GM23248 (cell line): Measurements from ENCODE around the gene ANKRD27. TPM values are rescaled to one million over a fixed set of nuclear protein-coding genes. Genes with fewer than 3 reads are reported as not detected.

ENCODE experiments used
- DNase-seq: peaks from one replicate; pipeline ENCODE4 v3.0.0-alpha.2; 2015
- H2AFZ ChIP-seq: fragments of 200-600 bp; sonication (generic); 2 replicates; pipeline ENCODE4 v1.6.1; 2016; ENCODE audit warnings: antibody characterized with exemption
- H3F3A ChIP-seq: fragments of 200-600 bp; sonication (generic); 2 replicates; pipeline ENCODE4 v1.6.1; 2016; ENCODE audit warnings: mild to moderate bottlenecking, antibody characterized with exemption, mixed run types; ENCODE audit not compliant: insufficient read depth
- H3K27ac ChIP-seq: fragments of 200-600 bp; sonication (generic); 2 replicates; pipeline ENCODE4 v1.5.1; 2016; ENCODE audit warnings: mild to moderate bottlenecking
- H3K27me3 ChIP-seq: fragments of 200-600 bp; sonication (generic); replicated peaks from 2 replicates; pipeline ENCODE4 v1.6.1; 2016; ENCODE audit warnings: mild to moderate bottlenecking; ENCODE audit not compliant: insufficient read depth
- H3K36me3 ChIP-seq: fragments of 200-600 bp; sonication (generic); 2 replicates; pipeline ENCODE4 v1.6.1; 2016; ENCODE audit warnings: low read depth, mild to moderate bottlenecking
- H3K4me1 ChIP-seq: fragments of 200-600 bp; sonication (generic); 2 replicates; pipeline ENCODE4 v1.6.1; 2016; ENCODE audit warnings: mild to moderate bottlenecking; ENCODE audit not compliant: insufficient read depth
- H3K4me2 ChIP-seq: fragments of 200-600 bp; sonication (generic); one replicate; pipeline ENCODE4 v1.6.1; 2016; ENCODE audit warnings: mild to moderate bottlenecking; ENCODE audit not compliant: unreplicated experiment
- H3K4me3 ChIP-seq: fragments of 200-600 bp; sonication (generic); 2 replicates; pipeline ENCODE4 v1.5.1; 2016; ENCODE audit warnings: mild to moderate bottlenecking
- H3K79me2 ChIP-seq: fragments of 200-600 bp; sonication (generic); 2 replicates; pipeline ENCODE4 v1.6.1; 2016; ENCODE audit warnings: mild to moderate bottlenecking; ENCODE audit not compliant: insufficient read depth
- H3K9ac ChIP-seq: fragments of 200-600 bp; sonication (generic); 2 replicates; pipeline ENCODE4 v1.6.1; 2016; ENCODE audit warnings: mild to moderate bottlenecking
- H3K9me2 ChIP-seq: fragments of 200-600 bp; sonication (generic); 2 replicates; pipeline ENCODE4 v1.6.1; 2016; ENCODE audit warnings: mixed run types, mild to moderate bottlenecking, moderate library complexity; ENCODE audit not compliant: insufficient read depth
- H3K9me3 ChIP-seq: fragments of 200-600 bp; sonication (generic); one replicate; pipeline ENCODE4 v1.6.1; 2017; ENCODE audit warnings: low read depth
- H4K20me1 ChIP-seq: fragments of 200-600 bp; sonication (generic); 2 replicates; pipeline ENCODE4 v1.6.0; 2016; ENCODE audit not compliant: insufficient read depth
- EZH2 ChIP-seq: fragments of 200-600 bp; sonication (generic); IDR thresholded peaks from 2 replicates; pipeline ENCODE4 v1.6.1; 2018; ENCODE audit warnings: antibody characterized with exemption, mild to moderate bottlenecking; ENCODE audit not compliant: insufficient read depth, poor library complexity, severe bottlenecking
- EZH2phosphoT487 ChIP-seq: fragments of 200-600 bp; sonication (generic); IDR thresholded peaks from 2 replicates; pipeline ENCODE4 v1.6.1; 2018; ENCODE audit warnings: antibody characterized with exemption, moderate library complexity, mild to moderate bottlenecking, low read depth; ENCODE audit not compliant: insufficient read depth
- WGBS, 2 experiments: methylation state at CpG; one replicate each; pipeline ENCODE4 v1.1.6; 2015 to 2017; ENCODE audit warnings: low lambda C conversion rate in 2 of 2, low coverage in 1 of 2; ENCODE audit errors: missing lambda C conversion rate in 2 of 2; 5-methylcytosine and 5-hydroxymethylcytosine counted together
- in situ Hi-C: fragments of 300-500 bp; cut with MboI; formaldehyde crosslinking; loops from 2 replicates; pipeline ENCODE4 v1.15.0; 2020
- polyA plus RNA-seq: library from polyadenylated mRNA; unstranded; fragments of >200 nt; fragmentation: Nextera tagmentation; extraction: Ambion mirVana; gene quantifications from 2 replicates; pipeline ENCODE4 v1.2.1, GENCODE V29; 2016
- total RNA-seq: library from RNA; depleted of rRNA; stranded (reverse); fragments of >200 nt; shearing (Covaris generic); gene quantifications from 2 replicates; pipeline ENCODE4 v1.2.3, GENCODE V29; 2014

ANKRD27 gene
- total and polyA plus RNA-seq, 2 experiments from 2014 or later = 17.9 to 27.5 TPM

DNA sequence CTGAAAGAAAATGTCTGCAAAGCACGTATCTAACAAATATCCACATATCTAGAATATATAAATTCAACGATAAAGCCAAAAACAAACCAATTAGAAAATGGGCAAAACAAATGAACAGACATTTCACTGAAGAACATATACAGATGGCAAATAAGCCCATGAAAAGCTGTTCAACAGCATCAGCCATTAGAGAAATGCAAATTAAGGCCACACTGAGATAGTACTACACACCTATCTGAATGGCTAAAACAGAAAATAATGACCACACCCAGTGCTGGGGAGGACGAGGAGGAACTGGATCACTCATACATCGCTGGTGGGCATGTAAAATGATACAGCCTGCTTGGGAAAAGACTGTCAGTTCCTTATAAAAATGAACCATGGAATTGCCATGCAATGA, 62.0 kb downstream of the ANKRD27 start:
- no peaks in the 10 kb centered on the region for H3K27me3 ChIP-seq
- no peak overlapping the region for H3K27ac ChIP-seq
- TF ChIP-seq EZH2phosphoT487 (no peak), EZH2 (no peak)
- H3K79me2 ChIP-seq = no peaks in the 10 kb centered on the region
- no peak overlapping the region for H3K4me2 ChIP-seq
- H3K4me3 ChIP-seq = no peak overlapping the region
- H3K4me1 ChIP-seq = no peaks in the 10 kb centered on the region
- WGBS, 2 experiments = 60 to 69% methylated on average over 4 of the region's 4 CpGs
- no peak overlapping the region for H2AFZ ChIP-seq
- peaks cover 13% of the 10 kb centered on the region; the same call in 1 of the 2 replicates for H3K36me3 ChIP-seq
- no peaks in the 10 kb centered on the region for H3K9me3 ChIP-seq
- no peak overlapping the region for H3K9ac ChIP-seq
- H3F3A ChIP-seq = no peaks in the 10 kb centered on the region
- in situ Hi-C loops = no loop called here
- DNase-seq = no peak
- no peaks in the 10 kb centered on the region for H4K20me1 ChIP-seq
- no peaks in the 10 kb centered on the region for H3K9me2 ChIP-seq

- no peak overlapping the region for H3K27ac ChIP-seq
- DNase-seq = no peak
- no peak overlapping the region for H3K9ac ChIP-seq
- H3K27me3 ChIP-seq = no peaks in the 10 kb centered on the region
- H4K20me1 ChIP-seq = no peaks in the 10 kb centered on the region
- no peaks in the 10 kb centered on the region for H3K9me2 ChIP-seq
- H3K4me3 ChIP-seq = no peak overlapping the region
- H3K9me3 ChIP-seq = no peaks in the 10 kb centered on the region
- no peaks in the 10 kb centered on the region for H3K79me2 ChIP-seq
- 81 to 85% methylated on average over 5 of the region's 5 CpGs for WGBS, 2 experiments
- H3K4me1 ChIP-seq = no peaks in the 10 kb centered on the region
- in situ Hi-C loops = no loop called here
- H3F3A ChIP-seq = no peaks in the 10 kb centered on the region
- H3K36me3 ChIP-seq = peaks cover 8% of the 10 kb centered on the region; the same call in 1 of the 2 replicates
- H3K4me2 ChIP-seq = no peak overlapping the region
- TF ChIP-seq EZH2 (no peak), EZH2phosphoT487 (no peak)
- no peak overlapping the region for H2AFZ ChIP-seq
Measured at GRCh38 chr19:32611161-32611560, 63.8 kb downstream of the ANKRD27 start.

DNA sequence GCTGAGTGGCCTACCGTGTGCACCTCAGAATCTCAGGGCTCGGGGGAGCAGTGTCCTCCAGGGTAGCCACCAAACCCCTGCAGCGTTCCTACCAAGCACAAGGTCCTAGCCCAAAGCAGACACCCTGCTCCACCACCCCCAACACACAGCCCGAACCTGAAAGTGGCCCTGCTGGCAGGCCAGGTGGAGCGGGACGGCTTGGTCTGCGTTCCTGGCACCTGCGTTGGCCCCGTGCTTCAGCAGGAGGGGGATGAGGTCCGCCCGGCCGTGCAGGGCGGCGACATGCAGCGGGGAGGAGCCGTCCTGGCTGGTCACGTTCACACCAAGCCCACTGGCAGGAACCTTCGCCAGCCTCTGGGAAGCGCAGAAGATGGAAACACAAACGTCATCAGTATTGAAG, 67.5 kb downstream of the ANKRD27 start:
- in situ Hi-C loops = no loop called here
- TF ChIP-seq EZH2 (no peak), EZH2phosphoT487 (no peak)
- no peaks in the 10 kb centered on the region for H3K4me1 ChIP-seq
- H3K9me2 ChIP-seq = no peaks in the 10 kb centered on the region
- H3K4me3 ChIP-seq = no peak overlapping the region
- no peaks in the 10 kb centered on the region for H3K27me3 ChIP-seq
- no peak overlapping the region for H3K9ac ChIP-seq
- H4K20me1 ChIP-seq = no peaks in the 10 kb centered on the region
- no peak overlapping the region for H3K4me2 ChIP-seq
- no peak for DNase-seq
- H3K79me2 ChIP-seq = no peaks in the 10 kb centered on the region
- peaks cover 10% of the 10 kb centered on the region; the same call in 1 of the 2 replicates for H3K36me3 ChIP-seq
- no peak overlapping the region for H3K27ac ChIP-seq
- no peaks in the 10 kb centered on the region for H3F3A ChIP-seq
- H3K9me3 ChIP-seq = no peaks in the 10 kb centered on the region
- no peak overlapping the region for H2AFZ ChIP-seq
- 95 to 96% methylated on average over 18 to 20 of the region's 20 CpGs for whole genome bisulfite sequencing, 2 experiments

- no peaks in the 10 kb centered on the region for H3K27me3 ChIP-seq
- WGBS, 2 experiments = 85 to 88% methylated on average over 15 of the region's 15 CpGs
- H3K4me3 ChIP-seq = no peak overlapping the region
- DNase-seq = no peak
- H3F3A ChIP-seq = no peaks in the 10 kb centered on the region
- H3K9me2 ChIP-seq = no peaks in the 10 kb centered on the region
- TF ChIP-seq EZH2phosphoT487 = no peak
- no peak for TF ChIP-seq EZH2
- H3K4me1 ChIP-seq = no peaks in the 10 kb centered on the region
- no peak overlapping the region for H2AFZ ChIP-seq
- H3K27ac ChIP-seq = no peak overlapping the region
- no peaks in the 10 kb centered on the region for H3K79me2 ChIP-seq
- peaks cover 3% of the 10 kb centered on the region; the same call in 1 of the 2 replicates for H3K36me3 ChIP-seq
- H3K4me2 ChIP-seq = no peak overlapping the region
- H3K9ac ChIP-seq = no peak overlapping the region
- H3K9me3 ChIP-seq = no peaks in the 10 kb centered on the region
- in situ Hi-C loops = no loop called here
- no peaks in the 10 kb centered on the region for H4K20me1 ChIP-seq
Measured at GRCh38 chr19:32606289-32606688, 68.7 kb downstream of the ANKRD27 start.

- 95 to 96% methylated on average over 19 to 21 of the region's 21 CpGs for WGBS, 2 experiments
- DNase-seq = no peak
- Histone ChIP-seq H3K9me2 (no peaks in the 10 kb centered on the region), H3F3A (0 out of 2 replicates have a peak, but pooled peaks cover 3% of the 10 kb centered on the region), H3K4me1 (no peaks in the 10 kb centered on the region), H2AFZ (no peak overlapping the region), H3K4me2 (no peak overlapping the region), H3K9ac (no peak overlapping the region), H3K79me2 (no peaks in the 10 kb centered on the region), H3K4me3 (no peak overlapping the region), H3K9me3 (no peaks in the 10 kb centered on the region), H3K27me3 (no peaks in the 10 kb centered on the region), H4K20me1 (no peaks in the 10 kb centered on the region), H3K27ac (no peak overlapping the region), H3K36me3 (peaks cover 3% of the 10 kb centered on the region; the same call in 1 of the 2 replicates)
- in situ Hi-C loops = no loop called here
- TF ChIP-seq EZH2phosphoT487 (no peak), EZH2 (no peak)
Measured at GRCh38 chr19:32605544-32605943, 69.4 kb downstream of the ANKRD27 start.
